ENCODE data around the gene CLEC1A. TPM values are rescaled to one million over a fixed set of nuclear protein-coding genes. Genes with fewer than 3 reads are reported as not detected.

CLEC1A gene
- total RNA-seq, 1 experiment from 2014 or later, result not detected

DNA sequence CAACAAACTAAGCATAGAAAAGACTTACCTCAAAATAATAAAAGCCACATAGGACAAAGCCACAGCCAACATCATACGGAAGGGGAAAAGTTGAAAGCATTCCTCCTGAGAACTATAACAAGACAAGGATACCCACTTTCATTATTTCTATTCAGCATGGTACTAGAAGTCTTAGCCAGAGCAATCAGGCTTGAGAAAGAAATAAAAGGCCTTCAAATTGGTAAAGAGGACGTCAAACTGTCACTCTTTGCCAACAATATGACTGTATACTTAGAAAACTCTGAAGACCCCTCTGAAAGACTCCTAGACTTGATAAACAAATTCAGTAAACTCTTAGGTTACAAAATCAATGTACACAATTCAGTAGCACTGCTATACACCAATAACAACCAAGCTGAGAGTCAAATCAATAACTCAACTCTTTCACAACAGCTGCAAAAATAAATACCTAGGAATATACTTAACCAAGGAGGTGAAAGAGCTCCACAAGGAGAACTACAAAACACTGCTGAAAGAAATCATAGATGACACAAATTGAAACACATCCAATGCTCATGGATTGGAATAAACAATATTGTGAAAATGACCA lies 11.6 kb upstream of the CLEC1A start:
- in situ Hi-C loops (cut with HindIII; ENCODE audit: low sequenced_read_pairs), result no loop called here

DNA sequence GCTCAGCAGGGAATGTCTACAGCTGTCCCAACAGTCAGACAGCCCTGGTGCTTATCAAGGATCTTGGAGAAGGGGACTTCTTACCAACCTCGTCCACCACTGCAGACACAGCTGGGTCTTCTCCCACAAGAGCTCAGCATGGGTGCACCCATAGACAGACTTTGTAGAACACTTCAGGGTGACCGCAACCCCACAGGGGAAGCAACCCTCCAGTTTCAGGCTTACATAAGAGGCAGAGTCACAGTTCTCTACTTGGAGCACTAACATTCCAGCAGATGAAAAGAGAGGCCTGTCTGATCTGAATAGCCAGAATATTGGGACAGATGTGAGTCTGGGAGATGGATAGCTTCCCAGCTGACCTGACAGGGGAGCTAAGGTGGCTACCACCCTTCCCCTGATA lies 3.5 kb upstream of the CLEC1A start:
- DNase-seq (ENCODE audit: low spot score), result no peak
- in situ Hi-C loops (cut with HindIII; ENCODE audit: low sequenced_read_pairs), result no loop called here

More for the DNA sequence above, 11.6 kb upstream of the CLEC1A start:
- DNase-seq (ENCODE audit: low spot score), result no peak

DNA sequence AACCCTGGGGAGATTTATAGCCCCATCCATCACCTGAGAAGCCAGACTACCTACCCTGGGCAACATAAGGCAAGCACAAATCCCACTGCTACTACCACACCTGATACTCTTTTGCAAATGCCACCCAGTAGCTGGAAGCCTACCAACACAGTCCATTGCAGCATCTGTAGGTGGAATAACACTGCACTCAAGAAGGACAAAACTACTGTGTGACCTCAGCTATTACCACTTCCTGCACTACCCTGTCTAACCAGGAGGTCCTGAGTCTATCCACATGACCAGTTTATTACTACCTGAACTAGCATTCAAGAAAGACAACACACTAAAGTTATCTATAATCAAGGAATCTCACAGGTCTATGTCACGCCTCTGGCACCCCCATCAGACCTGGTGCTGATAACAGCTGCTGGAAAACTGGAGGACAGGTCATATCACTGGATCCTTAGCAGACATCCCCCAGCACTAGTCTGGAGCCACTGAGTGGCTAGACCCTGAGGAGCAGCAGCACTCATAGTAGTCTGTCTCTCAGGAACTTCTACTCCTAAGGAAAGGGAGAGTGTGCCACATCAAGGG lies 2.9 kb upstream of the CLEC1A start:
- in situ Hi-C loops (cut with HindIII; ENCODE audit: low sequenced_read_pairs), result no loop called here
- no peak for DNase-seq (ENCODE audit: low spot score)

DNA sequence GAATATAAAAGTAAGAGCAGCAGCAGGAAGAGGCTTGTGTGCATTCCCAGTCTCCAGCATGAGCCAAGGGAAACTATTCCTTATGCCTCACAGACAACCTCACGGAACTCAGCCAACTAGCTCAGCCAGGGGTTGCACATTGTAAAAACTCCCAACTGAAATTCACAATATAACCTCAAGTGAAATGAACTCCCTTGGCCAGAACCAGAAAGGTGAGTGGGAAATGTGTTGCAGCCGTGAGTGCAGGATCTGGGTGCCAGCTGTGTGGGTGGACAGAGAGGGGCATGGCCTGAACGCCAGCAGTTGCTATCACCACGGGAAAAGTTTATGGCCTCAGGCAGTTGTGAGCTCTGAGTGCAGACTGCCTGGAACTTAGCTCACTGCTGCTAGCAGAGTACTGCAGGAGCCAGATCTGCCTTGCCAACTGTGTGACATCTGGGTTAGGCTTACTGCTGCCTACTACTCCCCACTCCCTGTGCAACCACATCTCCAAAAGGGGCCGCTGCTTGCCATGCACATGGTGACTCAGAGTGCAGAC lies 2.3 kb upstream of the CLEC1A start:
- in situ Hi-C loops (cut with HindIII; ENCODE audit: low sequenced_read_pairs), result no loop called here
- DNase-seq (ENCODE audit: low spot score), result no peak

DNA sequence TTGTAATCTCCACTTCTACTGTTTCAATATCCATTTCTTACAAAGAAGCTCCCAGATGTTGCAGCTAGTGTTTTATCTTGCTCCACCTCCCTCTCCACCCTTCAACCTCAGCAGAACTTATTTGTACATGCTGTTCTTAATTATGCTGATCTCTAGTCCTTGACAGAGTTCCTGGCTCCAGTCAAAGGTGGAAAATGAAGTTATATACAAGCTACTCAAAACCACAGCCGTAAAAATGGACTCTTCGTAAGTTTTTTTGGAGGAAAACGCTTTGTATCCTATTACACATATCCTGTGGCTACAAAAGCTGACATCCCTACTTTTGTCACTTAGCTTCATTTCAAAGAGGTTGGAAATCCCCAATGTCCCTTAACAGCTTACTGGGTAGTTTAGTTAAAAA lies 1.3 kb downstream of the CLEC1A start:
- DNase-seq (ENCODE audit: low spot score), result no peak
- in situ Hi-C loops (cut with HindIII; ENCODE audit: low sequenced_read_pairs), result no loop called here

DNA sequence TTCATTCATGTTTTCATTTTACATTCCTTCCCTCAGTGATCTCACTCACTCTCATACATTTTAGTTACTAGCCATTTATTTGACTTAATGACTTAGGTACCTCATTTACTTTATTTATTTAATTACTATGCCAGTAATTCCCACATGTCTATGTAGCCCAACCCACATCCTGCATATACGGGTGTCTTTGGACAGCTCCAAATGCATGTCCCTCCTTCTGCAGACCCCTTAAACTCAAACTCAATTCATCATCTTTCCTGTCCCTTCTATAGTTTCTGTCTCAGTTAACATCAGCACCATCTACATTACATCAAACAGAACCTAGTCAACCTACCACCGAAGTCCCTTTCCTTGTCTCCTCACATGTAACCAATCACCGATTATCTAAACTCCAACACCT lies 2.8 kb downstream of the CLEC1A start:
- in situ Hi-C loops (cut with HindIII; ENCODE audit: low sequenced_read_pairs), result no loop called here
- no peak for DNase-seq (ENCODE audit: low spot score)

DNA sequence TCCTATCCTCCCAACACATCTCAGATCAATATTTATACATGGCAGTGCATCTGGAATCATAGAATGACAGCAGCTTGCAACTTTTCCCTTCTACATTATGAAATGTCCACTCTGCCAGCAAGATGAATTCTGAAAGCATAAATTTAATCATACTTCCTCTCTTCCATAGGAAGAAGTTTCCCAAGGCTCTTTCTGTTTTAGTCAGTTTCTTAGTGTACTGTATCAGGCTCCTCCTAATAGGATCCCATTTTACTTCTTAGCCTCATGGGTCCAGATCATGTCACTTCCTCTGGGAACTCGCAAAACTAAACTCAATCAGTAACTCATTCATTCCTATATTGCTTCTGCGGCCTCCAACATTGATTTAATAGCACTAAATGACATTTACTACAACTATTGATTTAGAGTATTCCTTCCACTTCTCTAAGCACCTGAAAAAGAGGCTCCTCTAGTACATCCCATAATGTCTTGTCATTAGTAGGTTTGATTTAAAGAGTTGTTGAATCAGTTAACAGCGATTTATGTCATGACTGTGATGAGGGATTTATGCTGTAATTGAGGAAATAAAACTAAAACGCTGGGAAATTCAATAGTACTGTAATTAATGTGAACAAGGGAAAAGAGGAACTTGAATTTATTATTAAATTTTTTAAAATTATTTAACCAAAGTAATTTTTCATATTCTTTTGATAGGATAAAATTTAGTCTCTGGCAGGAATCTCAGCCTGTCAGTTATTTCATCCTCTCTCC lies 4.0 kb downstream of the CLEC1A start:
- no peak for DNase-seq (ENCODE audit: low spot score)
- in situ Hi-C loops (cut with HindIII; ENCODE audit: low sequenced_read_pairs), result no loop called here

DNA sequence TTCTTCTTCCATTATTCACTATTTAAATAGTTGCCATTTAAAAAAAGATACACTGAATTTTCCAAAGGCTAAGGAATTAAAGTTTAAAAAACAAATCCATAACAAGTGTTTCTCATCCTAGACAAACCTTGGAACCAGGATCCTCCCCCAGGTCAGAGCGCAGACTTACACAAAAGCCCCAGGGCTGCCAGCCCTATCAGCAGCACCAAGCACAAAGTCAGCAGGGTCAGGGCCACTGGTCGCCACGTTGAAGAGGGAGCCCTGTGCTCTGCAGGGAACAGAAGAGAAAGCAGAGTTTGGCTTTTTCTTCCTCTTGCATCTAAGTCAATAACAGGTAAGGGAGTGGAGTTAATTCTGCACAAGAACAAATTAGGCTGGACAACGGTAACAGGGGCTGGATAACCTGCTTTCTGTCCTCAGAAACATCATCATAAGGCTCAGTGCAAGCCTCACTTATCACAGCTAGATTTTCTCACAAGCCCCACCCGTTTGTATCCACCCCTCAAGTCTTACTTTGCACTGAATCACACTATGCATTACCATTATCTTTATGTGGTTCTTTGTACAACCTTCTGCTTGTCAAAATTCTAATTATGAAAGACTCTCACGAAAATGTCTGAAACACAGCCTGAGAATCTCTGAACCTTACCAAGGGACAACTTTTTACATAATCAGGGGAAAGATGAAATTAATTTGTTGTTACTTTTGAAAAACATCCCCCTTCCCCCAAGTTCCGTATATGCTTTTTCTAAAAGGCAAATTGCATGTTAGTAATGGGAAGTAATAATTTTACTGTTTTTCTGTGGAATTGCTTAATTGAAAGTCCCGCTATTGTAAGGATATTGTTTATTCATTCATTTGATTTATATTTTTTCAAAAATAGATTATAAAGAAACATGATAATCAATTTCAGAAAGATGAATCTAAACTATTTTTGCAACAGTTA lies 9.6 kb downstream of the CLEC1A start:
- DNase-seq (ENCODE audit: low spot score), result no peak
- in situ Hi-C loops (cut with HindIII; ENCODE audit: low sequenced_read_pairs), result no loop called here

DNA sequence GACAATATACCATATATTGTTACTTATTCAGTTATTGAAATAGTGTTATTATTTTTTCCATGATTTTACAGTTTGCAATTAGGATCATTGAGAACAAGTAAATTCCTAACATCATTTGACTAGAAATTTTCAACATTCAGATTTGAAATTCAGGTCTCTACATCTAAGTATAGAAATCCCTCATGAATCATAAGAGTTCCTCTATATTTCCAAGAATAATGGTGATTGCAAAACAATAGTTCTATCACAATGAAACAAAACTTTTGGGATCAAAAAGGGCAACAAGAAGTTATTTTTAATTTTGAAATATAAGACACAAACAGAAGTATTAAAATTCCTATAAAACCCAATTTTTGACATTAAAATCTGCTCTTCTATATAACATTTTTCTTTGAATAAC lies 10.8 kb downstream of the CLEC1A start:
- in situ Hi-C loops (cut with HindIII; ENCODE audit: low sequenced_read_pairs), result no loop called here
- no peak for DNase-seq (ENCODE audit: low spot score)

DNA sequence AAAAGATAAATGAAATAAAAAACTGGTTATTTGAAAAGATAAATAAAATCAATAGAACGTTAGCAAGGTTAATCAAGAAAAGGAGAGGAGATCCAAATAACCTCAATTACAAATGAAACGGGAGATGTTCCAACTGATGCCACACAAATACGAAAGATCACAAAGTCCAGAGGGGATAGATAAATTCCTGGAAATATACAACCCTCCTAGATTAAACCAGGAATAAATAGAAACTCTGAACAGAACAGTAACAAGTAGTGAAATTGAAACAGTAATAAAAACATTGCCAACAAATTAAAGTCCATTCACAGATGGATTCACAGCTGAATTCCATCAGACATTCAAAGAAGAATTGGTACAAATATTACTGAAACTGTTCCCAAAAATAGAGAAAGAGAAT lies 12.4 kb downstream of the CLEC1A start:
- in situ Hi-C loops (cut with HindIII; ENCODE audit: low sequenced_read_pairs), result no loop called here
- no peak for DNase-seq (ENCODE audit: low spot score)

DNA sequence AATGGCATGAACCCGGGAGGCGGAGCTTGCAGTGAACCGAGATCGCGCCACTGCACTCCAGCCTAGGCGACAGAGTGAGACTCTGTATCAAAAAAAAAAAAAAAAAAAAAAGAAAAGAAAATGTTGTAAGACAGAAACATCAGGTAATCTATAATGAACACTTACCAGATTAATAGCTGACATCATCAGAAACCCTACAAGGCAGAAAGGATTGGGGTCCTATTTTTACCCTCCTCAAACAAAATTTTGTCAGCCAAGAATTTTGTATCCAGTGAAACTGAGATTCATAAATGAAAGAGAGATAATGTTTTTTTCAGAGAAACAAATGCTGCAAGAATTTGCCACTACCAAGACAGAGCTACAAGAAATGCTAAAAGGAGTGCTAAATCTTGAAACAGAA lies 14.1 kb downstream of the CLEC1A start:
- in situ Hi-C loops (cut with HindIII; ENCODE audit: low sequenced_read_pairs), result no loop called here
- no peak for DNase-seq (ENCODE audit: low spot score)

DNA sequence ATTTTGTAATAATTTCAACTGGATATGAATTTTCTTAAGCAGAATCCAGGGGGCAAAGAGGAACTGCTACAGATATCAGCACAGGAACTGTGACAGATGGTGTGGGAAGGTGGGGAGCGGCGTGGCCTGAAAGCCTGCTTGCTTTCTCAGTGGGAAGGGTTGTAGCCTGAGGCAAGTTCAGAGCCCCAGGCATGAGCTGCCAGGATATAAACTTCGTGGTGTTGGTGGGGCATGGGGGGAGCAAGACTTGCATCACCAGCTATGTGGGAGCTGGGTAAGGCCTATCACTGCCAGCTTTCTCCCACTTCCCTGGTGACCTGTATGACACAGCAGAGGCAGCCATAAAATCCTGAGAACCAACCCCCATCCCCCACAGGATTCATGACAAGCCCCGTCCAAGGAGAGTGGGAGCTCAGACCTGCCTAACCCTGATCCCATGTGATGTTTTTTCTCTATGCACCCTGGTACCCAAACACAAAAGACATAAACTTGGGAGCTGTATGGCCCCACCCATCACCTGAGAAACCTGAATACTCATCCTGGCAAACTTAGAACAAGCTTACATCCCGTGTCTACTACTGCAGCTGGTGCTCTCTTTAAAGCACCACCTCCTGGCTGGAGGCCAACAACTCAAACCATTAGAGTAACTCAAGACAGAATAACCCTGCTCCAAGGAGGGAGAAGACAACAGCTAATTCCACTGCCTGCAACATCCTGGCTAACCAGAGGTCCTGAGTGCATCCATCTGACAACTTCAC lies 16.5 kb downstream of the CLEC1A start:
- in situ Hi-C loops (cut with HindIII; ENCODE audit: low sequenced_read_pairs), result no loop called here
- DNase-seq (ENCODE audit: low spot score), result no peak

DNA sequence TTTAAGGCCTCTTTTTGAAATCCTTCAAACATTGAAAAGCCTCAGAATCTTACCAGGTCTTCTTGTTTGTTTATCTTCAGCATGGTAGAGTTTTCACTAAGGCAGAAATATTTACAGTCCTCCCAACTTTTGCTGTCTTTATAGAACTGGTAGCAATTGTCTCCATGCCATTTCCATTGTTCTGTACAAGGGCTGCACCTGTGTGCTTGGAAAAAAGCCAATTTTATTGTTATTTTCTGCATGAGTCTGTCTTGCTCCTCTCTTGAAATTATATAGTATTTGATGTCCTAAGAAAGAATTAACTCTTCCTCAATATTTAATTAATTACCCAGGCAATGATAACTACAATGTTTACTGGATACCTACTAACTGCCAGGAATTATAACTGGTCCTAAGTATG lies 23.3 kb downstream of the CLEC1A start:
- DNase-seq (ENCODE audit: low spot score), result no peak
- in situ Hi-C loops (cut with HindIII; ENCODE audit: low sequenced_read_pairs), result no loop called here

DNA sequence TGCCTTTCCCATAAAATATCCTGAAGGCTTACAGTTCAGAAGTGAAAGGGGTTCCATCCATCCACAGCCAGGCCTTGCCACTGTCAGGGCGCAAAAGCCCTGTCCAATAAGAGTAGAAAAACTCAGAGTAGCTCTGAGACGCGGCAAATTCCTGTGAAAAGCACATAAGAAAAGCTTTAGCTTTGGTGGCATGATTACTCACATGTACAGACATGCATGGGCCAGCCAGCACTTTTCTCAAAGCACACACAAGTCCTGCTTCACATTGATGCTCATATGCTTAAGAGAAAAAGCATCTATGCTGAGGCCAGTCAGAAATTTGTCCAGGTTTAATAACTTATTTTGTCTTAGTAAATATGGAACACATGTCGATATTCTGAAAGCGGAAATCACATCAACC lies 25.5 kb downstream of the CLEC1A start:
- in situ Hi-C loops (cut with HindIII; ENCODE audit: low sequenced_read_pairs), result no loop called here
- DNase-seq (ENCODE audit: low spot score), result no peak

DNA sequence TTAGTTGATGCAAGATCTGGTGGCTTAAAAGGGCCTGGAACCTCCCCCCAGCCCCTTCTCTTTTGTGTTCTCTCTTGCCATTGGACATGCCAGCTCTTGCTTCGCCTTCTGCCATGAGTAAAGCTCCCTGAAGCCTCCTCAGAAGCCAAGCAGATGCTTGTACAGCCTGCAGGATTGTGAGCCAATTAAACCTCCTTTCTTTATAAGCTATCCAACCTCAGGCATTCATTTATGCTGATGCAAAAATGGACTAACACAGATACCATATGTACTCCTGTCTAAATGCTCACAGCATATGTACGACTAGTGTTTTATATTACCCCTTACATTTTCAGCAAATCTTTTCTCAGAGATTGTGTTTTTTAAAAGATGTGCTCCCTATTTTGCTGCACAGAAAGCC lies 26.7 kb downstream of the CLEC1A start:
- in situ Hi-C loops (cut with HindIII; ENCODE audit: low sequenced_read_pairs), result no loop called here
- DNase-seq (ENCODE audit: low spot score), result no peak

DNA sequence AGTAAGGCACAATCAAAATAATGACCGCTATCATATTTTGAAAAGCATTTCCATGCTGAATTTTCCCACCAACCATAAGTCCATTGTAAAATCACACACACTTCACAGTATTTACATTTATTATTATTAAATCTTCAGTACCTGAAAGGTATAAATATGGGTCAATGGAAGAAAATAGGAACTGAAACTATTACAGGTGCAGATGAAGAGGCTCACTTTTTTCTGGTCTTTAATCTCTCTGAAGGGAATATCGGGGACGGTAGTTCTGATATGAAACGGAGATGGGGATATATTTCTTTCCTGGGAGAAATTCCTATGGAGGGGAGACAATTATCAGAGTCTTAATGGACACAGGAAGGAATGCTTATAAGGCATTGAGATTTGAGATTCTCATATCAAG lies 28.4 kb downstream of the CLEC1A start:
- in situ Hi-C loops (cut with HindIII; ENCODE audit: low sequenced_read_pairs), result no loop called here
- DNase-seq (ENCODE audit: low spot score), result no peak

DNA sequence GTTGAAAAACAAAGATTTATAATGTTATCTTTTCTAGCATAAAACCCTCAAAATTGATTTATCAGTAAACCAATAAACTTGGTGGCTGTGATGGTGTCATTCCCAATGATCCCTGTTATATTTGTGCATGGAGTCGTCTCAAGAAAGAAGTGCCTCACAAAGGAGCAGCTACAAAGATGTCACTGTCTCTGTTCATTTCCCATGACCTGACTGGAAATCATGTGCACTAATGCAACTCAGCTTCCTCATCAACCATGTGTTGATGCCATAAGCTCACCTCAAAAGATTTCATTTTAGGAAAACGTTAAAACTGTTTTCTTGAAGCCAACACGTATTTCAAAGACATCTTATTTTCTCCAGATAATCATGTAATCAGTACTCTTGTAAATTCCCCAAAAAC lies 28.8 kb downstream of the CLEC1A start:
- in situ Hi-C loops (cut with HindIII; ENCODE audit: low sequenced_read_pairs), result no loop called here
- DNase-seq (ENCODE audit: low spot score), result no peak

DNA sequence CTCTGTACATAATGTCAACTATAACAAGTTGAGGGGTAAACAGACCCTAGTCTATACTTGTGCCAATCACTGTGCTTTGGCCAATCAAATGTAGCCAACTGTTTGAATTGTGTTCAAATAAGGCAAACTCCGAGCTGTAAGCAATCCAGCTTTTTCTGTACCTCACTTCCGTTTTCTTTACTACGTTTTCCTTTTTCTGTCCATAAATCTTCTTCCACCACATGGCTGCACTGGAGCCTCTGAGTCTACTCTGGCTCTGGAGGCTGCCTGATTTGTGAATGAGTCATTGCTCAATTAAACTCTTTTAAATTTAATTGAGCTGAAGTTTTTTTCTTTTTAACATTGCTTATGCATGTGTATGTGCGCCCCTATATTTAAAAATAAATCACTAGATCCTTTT lies 29.7 kb downstream of the CLEC1A start:
- DNase-seq (ENCODE audit: low spot score), result no peak
- in situ Hi-C loops (cut with HindIII; ENCODE audit: low sequenced_read_pairs), result no loop called here

DNA sequence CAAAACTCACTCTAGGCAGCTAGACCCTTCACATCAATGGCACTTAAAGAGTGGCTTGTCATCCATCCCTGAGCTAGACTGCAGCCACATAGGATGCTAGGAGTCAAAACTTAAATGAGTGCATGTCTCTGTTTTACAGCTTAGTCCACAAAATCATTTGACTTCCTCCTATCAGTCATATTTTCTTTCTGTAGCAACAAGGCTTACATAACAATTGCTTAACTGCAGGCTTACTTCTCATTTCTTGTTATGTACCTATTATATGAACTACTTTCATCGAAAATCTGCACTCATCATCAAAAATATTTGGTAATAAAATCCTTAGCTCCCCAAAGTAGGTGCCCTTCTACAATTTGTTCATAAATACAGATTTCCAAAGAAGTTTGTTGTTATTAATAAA lies 30.1 kb downstream of the CLEC1A start:
- in situ Hi-C loops (cut with HindIII; ENCODE audit: low sequenced_read_pairs), result no loop called here
- no peak for DNase-seq (ENCODE audit: low spot score)
